GM23338 (cell line): Measurements from ENCODE around the gene GATA1. TPM values are rescaled to one million over a fixed set of nuclear protein-coding genes. Genes with fewer than 3 reads are reported as not detected.

Source experiments
- ATAC-seq: fragments of 200-7000 bp; cut with Tn5 transposase; 3 replicates; pipeline ENCODE4 v1.9.1; 2020
- DNase-seq: peaks from one replicate; pipeline ENCODE4 v3.0.0-alpha.2; 2015; ENCODE audit warnings: low spot score
- H2AFZ ChIP-seq: fragments of 200-600 bp; sonication (generic); 2 replicates; pipeline ENCODE4 v1.8.0; 2016; ENCODE audit warnings: antibody characterized with exemption, mild to moderate bottlenecking, moderate library complexity
- H3F3A ChIP-seq: fragments of 200-600 bp; sonication (generic); replicated peaks from 2 replicates; pipeline ENCODE4 v1.8.0; 2017; ENCODE audit warnings: antibody characterized with exemption, mixed run types, low read depth
- H3K27ac ChIP-seq: fragments of 200-600 bp; sonication (generic); 2 replicates; pipeline ENCODE4 v1.6.1; 2016; ENCODE audit warnings: low read depth
- H3K27me3 ChIP-seq: fragments of 200-600 bp; sonication (generic); 2 replicates; pipeline ENCODE4 v1.8.0; 2016; ENCODE audit warnings: mild to moderate bottlenecking, mixed run types, moderate library complexity; ENCODE audit not compliant: insufficient read depth
- H3K36me3 ChIP-seq: fragments of 200-600 bp; sonication (generic); 2 replicates; pipeline ENCODE4 v1.8.0; 2016; ENCODE audit warnings: mild to moderate bottlenecking; ENCODE audit not compliant: insufficient read depth
- H3K4me1 ChIP-seq: fragments of 200-600 bp; sonication (generic); 2 replicates; pipeline ENCODE4 v1.8.0; 2016; ENCODE audit warnings: mild to moderate bottlenecking, moderate library complexity; ENCODE audit not compliant: insufficient read depth
- H3K4me2 ChIP-seq: fragments of 200-600 bp; sonication (generic); 2 replicates; pipeline ENCODE4 v1.7.1; 2017; ENCODE audit warnings: mixed run types
- H3K4me3 ChIP-seq: fragments of 200-600 bp; sonication (generic); 2 replicates; pipeline ENCODE4 v1.6.1; 2016; ENCODE audit warnings: mixed run types
- H3K79me2 ChIP-seq: fragments of 200-600 bp; sonication (generic); replicated peaks from 2 replicates; pipeline ENCODE4 v1.8.0; 2017; ENCODE audit warnings: mild to moderate bottlenecking; ENCODE audit not compliant: insufficient read depth
- H3K9me2 ChIP-seq: fragments of 200-600 bp; sonication (generic); 2 replicates; pipeline ENCODE4 v1.8.0; 2017; ENCODE audit not compliant: insufficient read depth
- H4K20me1 ChIP-seq: fragments of 200-600 bp; sonication (generic); replicated peaks from 2 replicates; pipeline ENCODE4 v1.8.0; 2017; ENCODE audit warnings: mild to moderate bottlenecking; ENCODE audit not compliant: insufficient read depth
- H3K27ac Mint-ChIP-seq: 2 replicates; pipeline ENCODE4 v1.8.0; 2020; ENCODE audit warnings: inconsistent platforms, mild to moderate bottlenecking, moderate library complexity, mixed read lengths
- H3K27me3 Mint-ChIP-seq: 3 replicates; pipeline ENCODE4 v1.8.0; 2022; ENCODE audit warnings: low read depth, mild to moderate bottlenecking, moderate library complexity, mixed read lengths, inconsistent platforms; ENCODE audit not compliant: insufficient read depth, poor library complexity
- H3K36me3 Mint-ChIP-seq: 3 replicates; pipeline ENCODE4 v1.8.0; 2021; ENCODE audit warnings: low read depth, mild to moderate bottlenecking, inconsistent platforms, moderate library complexity, mixed read lengths
- H3K4me1 Mint-ChIP-seq: 3 replicates; pipeline ENCODE4 v1.8.0; 2020; ENCODE audit warnings: mild to moderate bottlenecking, inconsistent platforms, mixed read lengths
- H3K4me3 Mint-ChIP-seq: 3 replicates; pipeline ENCODE4 v1.8.0; 2021; ENCODE audit warnings: moderate library complexity, mild to moderate bottlenecking, inconsistent platforms, mixed read lengths
- H3K9me3 Mint-ChIP-seq: 3 replicates; pipeline ENCODE4 v1.8.0; 2020; ENCODE audit warnings: moderate library complexity, mild to moderate bottlenecking, inconsistent platforms, mixed read lengths
- CTCF ChIP-seq, 2 experiments: fragments of 200-600 bp in 1 of 2; sonication (generic) in 1 of 2; conservative IDR thresholded peaks; 2 replicates each; pipeline versions ENCODE4 v1.5.1 to v1.6.1; 2016 to 2017; ENCODE audit warnings: antibody characterized with exemption in 2 of 2, low read depth in 2 of 2, mild to moderate bottlenecking in 2 of 2, moderate library complexity in 1 of 2
- ETS1 ChIP-seq: IDR thresholded peaks from 2 replicates; pipeline ENCODE4 v1.6.1; 2016; ENCODE audit warnings: antibody characterized with exemption
- EZH2phosphoT487 ChIP-seq: fragments of 200-600 bp; sonication (generic); IDR thresholded peaks from one replicate; pipeline ENCODE4 v1.8.1; 2018; ENCODE audit warnings: antibody characterized with exemption; ENCODE audit not compliant: unreplicated experiment
- JUNB ChIP-seq: IDR thresholded peaks from one replicate; pipeline ENCODE4 v1.6.1; 2016; ENCODE audit warnings: antibody characterized with exemption; ENCODE audit not compliant: unreplicated experiment
- POLR2AphosphoS5 ChIP-seq: IDR thresholded peaks from 2 replicates; pipeline ENCODE4 v1.6.1; 2016; ENCODE audit warnings: antibody characterized with exemption, low read depth
- STAT1 ChIP-seq: IDR thresholded peaks from one replicate; pipeline ENCODE4 v1.6.1; 2016; ENCODE audit warnings: antibody characterized with exemption; ENCODE audit not compliant: unreplicated experiment
- ZNF114 ChIP-seq: fragments of 250-450 bp; sonication (Bioruptor Pico); IDR thresholded peaks from 2 replicates; pipeline ENCODE4 v1.5.0; 2020; ENCODE audit warnings: mild to moderate bottlenecking, moderate library complexity
- ZNF331 ChIP-seq: fragments of 250-450 bp; sonication (Bioruptor Pico); IDR thresholded peaks from 2 replicates; pipeline ENCODE4 v1.5.0; 2020; ENCODE audit warnings: low read depth, mild to moderate bottlenecking, moderate library complexity
- polyA plus RNA-seq: library from polyadenylated mRNA; unstranded; fragments of >200 nt; fragmentation: Nextera tagmentation; extraction: Ambion mirVana; gene quantifications from 2 replicates; pipeline ENCODE4 v1.2.1, GENCODE V29; 2016
- total RNA-seq: library from RNA; depleted of rRNA; stranded (reverse); fragments of >200 nt; shearing (Covaris generic); gene quantifications from 2 replicates; pipeline ENCODE4 v1.2.3, GENCODE V29; 2014
- TF ChIP-seq, protein P1 (sequence below): fragments of 250-450 bp; sonication (Bioruptor Pico); IDR thresholded peaks from 2 replicates; pipeline ENCODE4 v1.5.0; 2020; ENCODE audit warnings: mild to moderate bottlenecking, moderate library complexity
- TF ChIP-seq, protein P2 (sequence below): IDR thresholded peaks from one replicate; pipeline ENCODE4 v1.6.1; 2018; ENCODE audit warnings: antibody characterized with exemption; ENCODE audit not compliant: unreplicated experiment

The GATA1 gene
- total and polyA plus RNA-seq, 2 experiments from 2014 or later, result not detected

DNA sequence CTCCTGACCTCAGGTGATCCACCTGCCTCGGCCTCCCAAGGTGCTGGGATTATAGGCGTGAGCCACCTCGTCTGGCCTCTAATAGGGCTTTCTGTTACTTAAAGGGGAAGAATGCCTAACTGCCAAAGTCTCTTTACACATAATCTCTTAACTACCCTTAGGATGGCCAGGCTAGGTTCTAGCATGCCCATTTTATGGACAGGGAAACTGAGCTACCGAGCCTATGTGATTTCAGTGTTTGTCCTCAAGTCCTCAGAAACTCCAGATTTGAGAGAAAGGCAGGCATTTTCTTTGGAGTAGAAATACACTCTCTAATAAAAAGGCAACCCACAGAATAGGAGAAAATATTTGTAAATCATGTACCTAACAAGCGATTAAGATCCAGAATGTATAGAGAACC, 37.2 kb upstream of the GATA1 start:
- TF ChIP-seq ZNF331, result no peak
- H3K4me3 ChIP-seq, result no peak overlapping the region
- H3F3A ChIP-seq, result no peaks in the 10 kb centered on the region
- Mint-ChIP-seq H3K4me3 (no peak overlapping the region), H3K27me3 (peaks cover 2% of the 10 kb centered on the region), H3K27ac (no peak overlapping the region), H3K36me3 (no peaks in the 10 kb centered on the region), H3K4me1 (no peaks in the 10 kb centered on the region), H3K9me3 (no peaks in the 10 kb centered on the region)
- no peaks in the 10 kb centered on the region for H3K4me1 ChIP-seq
- no peaks in the 10 kb centered on the region for H3K36me3 ChIP-seq
- no peaks in the 10 kb centered on the region for H3K27me3 ChIP-seq
- DNase-seq, result no peak
- no peaks in the 10 kb centered on the region for H3K79me2 ChIP-seq
- H3K27ac ChIP-seq, result no peak overlapping the region
- no peak overlapping the region for H3K4me2 ChIP-seq
- ATAC-seq, result no peak
- H3K9me2 ChIP-seq, result no peaks in the 10 kb centered on the region
- H2AFZ ChIP-seq, result no peak overlapping the region
- H4K20me1 ChIP-seq, result no peaks in the 10 kb centered on the region

GRCh38 chrX:48751343-48751742, 35.0 kb upstream of the GATA1 start:
- H3K9me3 Mint-ChIP-seq, result no peaks in the 10 kb centered on the region
- H3K27me3 Mint-ChIP-seq, result peaks cover 3% of the 10 kb centered on the region
- Histone ChIP-seq H3K4me1 (no peaks in the 10 kb centered on the region), H3F3A (no peaks in the 10 kb centered on the region), H3K79me2 (no peaks in the 10 kb centered on the region), H3K36me3 (no peaks in the 10 kb centered on the region), H4K20me1 (no peaks in the 10 kb centered on the region), H3K27me3 (no peaks in the 10 kb centered on the region), H3K4me2 (no peak overlapping the region), H3K9me2 (no peaks in the 10 kb centered on the region), H2AFZ (no peak overlapping the region), H3K4me3 (no peak overlapping the region), H3K27ac (no peak overlapping the region)
- H3K27ac Mint-ChIP-seq, result no peak overlapping the region
- DNase-seq (no peak), ATAC-seq (no peak)
- no peak overlapping the region for H3K4me3 Mint-ChIP-seq
- no peaks in the 10 kb centered on the region for H3K4me1 Mint-ChIP-seq
- H3K36me3 Mint-ChIP-seq, result no peaks in the 10 kb centered on the region
- TF ChIP-seq EZH2phosphoT487 (no peak), ZNF331 (no peak), CTCF (conservative IDR thresholded peaks at IDR 0.05; ENCODE audit: low read depth in 2 of 2) (no peak), POLR2AphosphoS5 (no peak), ZNF114 (CRISPR knock-in tag) (no peak), ETS1 (no peak), JUNB (no peak), STAT1 (no peak)
- TF ChIP-seq, protein P1, sequence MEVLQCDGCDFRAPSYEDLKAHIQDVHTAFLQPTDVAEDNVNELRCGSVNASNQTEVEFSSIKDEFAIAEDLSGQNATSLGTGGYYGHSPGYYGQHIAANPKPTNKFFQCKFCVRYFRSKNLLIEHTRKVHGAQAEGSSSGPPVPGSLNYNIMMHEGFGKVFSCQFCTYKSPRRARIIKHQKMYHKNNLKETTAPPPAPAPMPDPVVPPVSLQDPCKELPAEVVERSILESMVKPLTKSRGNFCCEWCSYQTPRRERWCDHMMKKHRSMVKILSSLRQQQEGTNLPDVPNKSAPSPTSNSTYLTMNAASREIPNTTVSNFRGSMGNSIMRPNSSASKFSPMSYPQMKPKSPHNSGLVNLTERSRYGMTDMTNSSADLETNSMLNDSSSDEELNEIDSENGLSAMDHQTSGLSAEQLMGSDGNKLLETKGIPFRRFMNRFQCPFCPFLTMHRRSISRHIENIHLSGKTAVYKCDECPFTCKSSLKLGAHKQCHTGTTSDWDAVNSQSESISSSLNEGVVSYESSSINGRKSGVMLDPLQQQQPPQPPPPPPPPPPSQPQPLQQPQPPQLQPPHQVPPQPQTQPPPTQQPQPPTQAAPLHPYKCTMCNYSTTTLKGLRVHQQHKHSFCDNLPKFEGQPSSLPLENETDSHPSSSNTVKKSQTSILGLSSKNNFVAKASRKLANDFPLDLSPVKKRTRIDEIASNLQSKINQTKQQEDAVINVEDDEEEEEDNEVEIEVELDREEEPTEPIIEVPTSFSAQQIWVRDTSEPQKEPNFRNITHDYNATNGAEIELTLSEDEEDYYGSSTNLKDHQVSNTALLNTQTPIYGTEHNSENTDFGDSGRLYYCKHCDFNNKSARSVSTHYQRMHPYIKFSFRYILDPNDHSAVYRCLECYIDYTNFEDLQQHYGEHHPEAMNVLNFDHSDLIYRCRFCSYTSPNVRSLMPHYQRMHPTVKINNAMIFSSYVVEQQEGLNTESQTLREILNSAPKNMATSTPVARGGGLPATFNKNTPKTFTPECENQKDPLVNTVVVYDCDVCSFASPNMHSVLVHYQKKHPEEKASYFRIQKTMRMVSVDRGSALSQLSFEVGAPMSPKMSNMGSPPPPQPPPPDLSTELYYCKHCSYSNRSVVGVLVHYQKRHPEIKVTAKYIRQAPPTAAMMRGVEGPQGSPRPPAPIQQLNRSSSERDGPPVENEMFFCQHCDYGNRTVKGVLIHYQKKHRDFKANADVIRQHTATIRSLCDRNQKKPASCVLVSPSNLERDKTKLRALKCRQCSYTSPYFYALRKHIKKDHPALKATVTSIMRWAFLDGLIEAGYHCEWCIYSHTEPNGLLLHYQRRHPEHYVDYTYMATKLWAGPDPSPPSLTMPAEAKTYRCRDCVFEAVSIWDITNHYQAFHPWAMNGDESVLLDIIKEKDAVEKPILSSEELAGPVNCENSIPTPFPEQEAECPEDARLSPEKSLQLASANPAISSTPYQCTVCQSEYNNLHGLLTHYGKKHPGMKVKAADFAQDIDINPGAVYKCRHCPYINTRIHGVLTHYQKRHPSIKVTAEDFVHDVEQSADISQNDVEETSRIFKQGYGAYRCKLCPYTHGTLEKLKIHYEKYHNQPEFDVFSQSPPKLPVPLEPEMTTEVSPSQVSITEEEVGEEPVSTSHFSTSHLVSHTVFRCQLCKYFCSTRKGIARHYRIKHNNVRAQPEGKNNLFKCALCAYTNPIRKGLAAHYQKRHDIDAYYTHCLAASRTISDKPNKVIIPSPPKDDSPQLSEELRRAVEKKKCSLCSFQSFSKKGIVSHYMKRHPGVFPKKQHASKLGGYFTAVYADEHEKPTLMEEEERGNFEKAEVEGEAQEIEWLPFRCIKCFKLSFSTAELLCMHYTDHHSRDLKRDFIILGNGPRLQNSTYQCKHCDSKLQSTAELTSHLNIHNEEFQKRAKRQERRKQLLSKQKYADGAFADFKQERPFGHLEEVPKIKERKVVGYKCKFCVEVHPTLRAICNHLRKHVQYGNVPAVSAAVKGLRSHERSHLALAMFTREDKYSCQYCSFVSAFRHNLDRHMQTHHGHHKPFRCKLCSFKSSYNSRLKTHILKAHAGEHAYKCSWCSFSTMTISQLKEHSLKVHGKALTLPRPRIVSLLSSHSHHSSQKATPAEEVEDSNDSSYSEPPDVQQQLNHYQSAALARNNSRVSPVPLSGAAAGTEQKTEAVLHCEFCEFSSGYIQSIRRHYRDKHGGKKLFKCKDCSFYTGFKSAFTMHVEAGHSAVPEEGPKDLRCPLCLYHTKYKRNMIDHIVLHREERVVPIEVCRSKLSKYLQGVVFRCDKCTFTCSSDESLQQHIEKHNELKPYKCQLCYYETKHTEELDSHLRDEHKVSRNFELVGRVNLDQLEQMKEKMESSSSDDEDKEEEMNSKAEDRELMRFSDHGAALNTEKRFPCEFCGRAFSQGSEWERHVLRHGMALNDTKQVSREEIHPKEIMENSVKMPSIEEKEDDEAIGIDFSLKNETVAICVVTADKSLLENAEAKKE (CRISPR knock-in tag), result no peak
- TF ChIP-seq, protein P2, sequence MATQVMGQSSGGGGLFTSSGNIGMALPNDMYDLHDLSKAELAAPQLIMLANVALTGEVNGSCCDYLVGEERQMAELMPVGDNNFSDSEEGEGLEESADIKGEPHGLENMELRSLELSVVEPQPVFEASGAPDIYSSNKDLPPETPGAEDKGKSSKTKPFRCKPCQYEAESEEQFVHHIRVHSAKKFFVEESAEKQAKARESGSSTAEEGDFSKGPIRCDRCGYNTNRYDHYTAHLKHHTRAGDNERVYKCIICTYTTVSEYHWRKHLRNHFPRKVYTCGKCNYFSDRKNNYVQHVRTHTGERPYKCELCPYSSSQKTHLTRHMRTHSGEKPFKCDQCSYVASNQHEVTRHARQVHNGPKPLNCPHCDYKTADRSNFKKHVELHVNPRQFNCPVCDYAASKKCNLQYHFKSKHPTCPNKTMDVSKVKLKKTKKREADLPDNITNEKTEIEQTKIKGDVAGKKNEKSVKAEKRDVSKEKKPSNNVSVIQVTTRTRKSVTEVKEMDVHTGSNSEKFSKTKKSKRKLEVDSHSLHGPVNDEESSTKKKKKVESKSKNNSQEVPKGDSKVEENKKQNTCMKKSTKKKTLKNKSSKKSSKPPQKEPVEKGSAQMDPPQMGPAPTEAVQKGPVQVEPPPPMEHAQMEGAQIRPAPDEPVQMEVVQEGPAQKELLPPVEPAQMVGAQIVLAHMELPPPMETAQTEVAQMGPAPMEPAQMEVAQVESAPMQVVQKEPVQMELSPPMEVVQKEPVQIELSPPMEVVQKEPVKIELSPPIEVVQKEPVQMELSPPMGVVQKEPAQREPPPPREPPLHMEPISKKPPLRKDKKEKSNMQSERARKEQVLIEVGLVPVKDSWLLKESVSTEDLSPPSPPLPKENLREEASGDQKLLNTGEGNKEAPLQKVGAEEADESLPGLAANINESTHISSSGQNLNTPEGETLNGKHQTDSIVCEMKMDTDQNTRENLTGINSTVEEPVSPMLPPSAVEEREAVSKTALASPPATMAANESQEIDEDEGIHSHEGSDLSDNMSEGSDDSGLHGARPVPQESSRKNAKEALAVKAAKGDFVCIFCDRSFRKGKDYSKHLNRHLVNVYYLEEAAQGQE, result no peak
